Endothelial cell of umbilical vein (primary cell): Measurements from ENCODE around the gene VWA8. TPM values are rescaled to one million over a fixed set of nuclear protein-coding genes. Genes with fewer than 3 reads are reported as not detected.
"Not testable (repeated sequence)": the region's sequence is repeated elsewhere in the genome, so short reads cannot be mapped to it uniquely, and the experiment has no call there.

Experiments used
- BruUV-seq: library from RNA; stranded (reverse); fragments of 400-500 nt; replicated peaks from 2 replicates; lab custom pipeline; 2021; lab: Mats Ljungman, UMichigan
- CTCF ChIA-PET: fragments of 300-600, 350-600 bp; sonication (Branson Sonifier 250); formaldehyde crosslinking; loops from one replicate; lab custom pipeline; 2021; ENCODE audit warnings: antibody characterized with exemption, inconsistent platforms; lab: Charles Lee
- POLR2A ChIA-PET: fragments of 300-600, 350-600 bp; sonication (Branson Sonifier 250); formaldehyde crosslinking; loops from one replicate; lab custom pipeline; 2021; ENCODE audit warnings: antibody characterized with exemption, inconsistent platforms; lab: Charles Lee
- DNase-seq: peaks from one replicate; pipeline ENCODE4 v3.0.0-alpha.2; 2011; ENCODE audit warnings: low read depth, low spot score
- FAIRE-seq: peaks from 2 replicates; lab custom pipeline; 2011; peaks lifted over from hg19 to GRCh38; lab: Jason Lieb, UNC
- H2AFZ ChIP-seq: 2 replicates; pipeline ENCODE4 v1.6.0; 2012; ENCODE audit warnings: low read depth, low read length, control low read depth, inconsistent platforms
- H3K27ac ChIP-seq: 2 replicates; pipeline ENCODE4 v1.5.1; 2011; ENCODE audit warnings: low read depth, mild to moderate bottlenecking, control low read depth, low read length, moderate library complexity; ENCODE audit not compliant: insufficient read depth
- H3K27me3 ChIP-seq, 2 experiments: 2 replicates each; pipeline versions ENCODE4 v1.6.0 to v1.6.1; 2011; ENCODE audit warnings: low read length in 2 of 2, mixed read lengths in 1 of 2; ENCODE audit not compliant: control insufficient read depth in 2 of 2, insufficient read depth in 2 of 2
- H3K36me3 ChIP-seq, 2 experiments: 2 replicates in 1 of 2; 3 replicates in 1 of 2; pipeline ENCODE4 v1.5.1; 2011; ENCODE audit warnings: low read length in 2 of 2, mild to moderate bottlenecking in 1 of 2, moderate library complexity in 1 of 2; ENCODE audit not compliant: control insufficient read depth in 2 of 2, insufficient read depth in 2 of 2; ENCODE audit errors: extremely low read depth in 1 of 2
- H3K4me1 ChIP-seq: 3 replicates; pipeline ENCODE4 v1.5.1; 2011; ENCODE audit warnings: mild to moderate bottlenecking, low read length; ENCODE audit not compliant: control insufficient read depth, insufficient read depth; ENCODE audit errors: extremely low read depth
- H3K4me2 ChIP-seq: 2 replicates; pipeline ENCODE4 v1.6.1; 2011; ENCODE audit warnings: low read length, control low read depth, mixed read lengths; ENCODE audit not compliant: insufficient read depth
- H3K4me3 ChIP-seq, 3 experiments: fragments of 200-600 bp in 1 of 3; sonication (generic), shearing (Covaris generic) in 1 of 3; replicated peaks in 1 of 3; 2 replicates each; pipeline ENCODE4 v1.5.1; 2011 to 2016; ENCODE audit warnings: control low read depth in 3 of 3, low read length in 3 of 3, mild to moderate bottlenecking in 2 of 3, inconsistent platforms in 1 of 3, low read depth in 1 of 3, moderate library complexity in 1 of 3; ENCODE audit not compliant: insufficient read depth in 1 of 3
- H3K79me2 ChIP-seq: 2 replicates; pipeline ENCODE4 v1.6.0; 2012; ENCODE audit warnings: low read length, inconsistent platforms; ENCODE audit not compliant: control insufficient read depth, insufficient read depth
- H3K9ac ChIP-seq: replicated peaks from 2 replicates; pipeline ENCODE3; 2011; ENCODE audit warnings: low read length, control low read depth; ENCODE audit not compliant: insufficient read depth; ENCODE audit errors: extremely low read depth
- H3K9me1 ChIP-seq: replicated peaks from 3 replicates; pipeline ENCODE4 v1.6.0; 2011; ENCODE audit warnings: mild to moderate bottlenecking, low read length; ENCODE audit not compliant: control insufficient read depth, insufficient read depth; ENCODE audit errors: extremely low read depth
- H3K9me3 ChIP-seq: replicated peaks from 2 replicates; pipeline ENCODE4 v1.5.1; 2012; ENCODE audit warnings: low read length, inconsistent platforms; ENCODE audit not compliant: control insufficient read depth, insufficient read depth
- H4K20me1 ChIP-seq: replicated peaks from 2 replicates; pipeline ENCODE3; 2011; ENCODE audit warnings: mild to moderate bottlenecking, low read length; ENCODE audit not compliant: control insufficient read depth, insufficient read depth; ENCODE audit errors: extremely low read depth
- CTCF ChIP-seq, 2 donors: IDR thresholded peaks; 1 replicate in 1 of 2; 2 replicates in 1 of 2; pipeline ENCODE4 v1.5.1; 2011; ENCODE audit warnings: low read length in 2 of 2, mild to moderate bottlenecking in 2 of 2, moderate library complexity in 2 of 2, control low read depth in 1 of 2, inconsistent platforms in 1 of 2, low read depth in 1 of 2; ENCODE audit not compliant: insufficient read depth in 1 of 2; ENCODE audit errors: extremely low read depth in 1 of 2
- EZH2 ChIP-seq: IDR thresholded peaks from 2 replicates; pipeline ENCODE4 v1.6.1; 2012; ENCODE audit warnings: borderline replicate concordance, low read depth, mild to moderate bottlenecking, moderate library complexity, low read length, inconsistent platforms; ENCODE audit not compliant: severe bottlenecking
- FOS ChIP-seq: IDR thresholded peaks from 2 replicates; pipeline ENCODE4 v1.6.1; 2011; ENCODE audit warnings: mild to moderate bottlenecking, low read length, moderate library complexity, borderline replicate concordance; ENCODE audit not compliant: insufficient read depth
- GATA2 ChIP-seq: IDR thresholded peaks from 2 replicates; pipeline ENCODE4 v1.7.0; 2011; ENCODE audit warnings: low read depth, mild to moderate bottlenecking, moderate library complexity, mixed read lengths, low read length; ENCODE audit not compliant: insufficient read length, insufficient read depth
- JUN ChIP-seq: IDR thresholded peaks from 2 replicates; pipeline ENCODE4 v1.6.1; 2011; ENCODE audit warnings: borderline replicate concordance, low read depth; ENCODE audit not compliant: insufficient read length, insufficient read depth
- MAX ChIP-seq: IDR thresholded peaks from 2 replicates; pipeline ENCODE4 v1.6.1; 2011; ENCODE audit not compliant: insufficient read depth, insufficient read length
- MYC ChIP-seq: IDR thresholded peaks from one replicate; pipeline ENCODE4 v1.6.1; 2011; ENCODE audit warnings: mild to moderate bottlenecking, low read depth, low read length
- POLR2A ChIP-seq: IDR thresholded peaks from 2 replicates; pipeline ENCODE4 v1.6.1; 2012; ENCODE audit warnings: low read depth, mild to moderate bottlenecking, control low read depth, low read length
- POLR2AphosphoS5 ChIP-seq: IDR thresholded peaks from 2 replicates; pipeline ENCODE4 v1.6.1; 2012; ENCODE audit warnings: low read depth, mild to moderate bottlenecking, control low read depth, low read length, moderate library complexity; ENCODE audit not compliant: insufficient read depth
- dilution Hi-C: fragments of 300-500 bp; cut with MboI; formaldehyde crosslinking; loops from one replicate; pipeline ENCODE4 v1.15.0; 2019; ENCODE audit warnings: low sequenced_read_pairs; ENCODE audit not compliant: extremely low pct_ligation_motif_present
- intact Hi-C: fragments of 100-400 bp; cut with micrococcal nuclease; formaldehyde crosslinking; loops from one replicate; pipeline ENCODE4 v1.10.0; 2022
- polyA plus RNA-seq, 4 experiments: library from polyadenylated mRNA; depleted of rRNA in 3 of 4; stranded (reverse) in 3 of 4; unstranded in 1 of 4; fragments of >200 nt; gene quantifications; 2 replicates each; pipeline versions ENCODE4 v1.2.1 to v1.2.3, GENCODE V29; 2011 to 2012; ENCODE audit warnings: missing spikeins in 1 of 4
- total RNA-seq: library from RNA; stranded (reverse); gene quantifications from 2 replicates; pipeline ENCODE4 v1.2.3, GENCODE V29; 2021

VWA8 gene
- total and polyA plus RNA-seq, 2 donors (not counting 3 experiments of a cell fraction or from before 2014, with no cell fraction given): 2.9 to 11.3 TPM

GRCh38 chr13:41637586-41637985 is 323.3 kb downstream of the VWA8 start:
- dilution Hi-C loops (no loop called here), intact Hi-C loops (no loop called here)
- Histone ChIP-seq H3K36me3 (no peaks in the 10 kb centered on the region), H3K4me3 (no peak overlapping the region), H3K9ac (no peak overlapping the region), H3K27ac (no peak overlapping the region), H3K4me1 (peaks cover 8% of the 10 kb centered on the region), H4K20me1 (no peaks in the 10 kb centered on the region), H2AFZ (no peak overlapping the region), H3K4me2 (no peak overlapping the region), H3K27me3 (no peaks in the 10 kb centered on the region), H3K79me2 (no peaks in the 10 kb centered on the region), H3K9me1 (no peaks in the 10 kb centered on the region), H3K9me3 (no peaks in the 10 kb centered on the region)
- CTCF ChIA-PET: no interaction called here
- no peak for TF ChIP-seq POLR2AphosphoS5
- no peak for TF ChIP-seq POLR2A
- TF ChIP-seq MYC: no peak
- no peak for TF ChIP-seq MAX
- no peak for TF ChIP-seq EZH2
- no peak for TF ChIP-seq CTCF (IDR thresholded peaks at IDR 0.05; ENCODE audit: extremely low read depth in 1 of 2, insufficient read depth in 1 of 2, low read depth in 1 of 2, low read length in 2 of 2)
- no peak for TF ChIP-seq JUN
- TF ChIP-seq FOS: no peak
- no peak for TF ChIP-seq GATA2
- FAIRE-seq: no peak
- no peak for DNase-seq
- no TSS peak for BruUV-seq
- POLR2A ChIA-PET: no interaction called here

- H3K9me3 ChIP-seq, H3K9me1 ChIP-seq, intact Hi-C loops, H3K36me3 ChIP-seq, H3K4me2 ChIP-seq, H3K27ac ChIP-seq, POLR2A ChIA-PET, H4K20me1 ChIP-seq, H3K79me2 ChIP-seq, DNase-seq, H2AFZ ChIP-seq, H3K27me3 ChIP-seq, CTCF ChIA-PET, FAIRE-seq, H3K9ac ChIP-seq, H3K4me3 ChIP-seq, BruUV-seq, dilution Hi-C loops, H3K4me1 ChIP-seq: not testable (repeated sequence)
Measured at GRCh38 chr13:41637032-41637431, 323.9 kb downstream of the VWA8 start.

- BruUV-seq: not testable (repeated sequence)
Measured at GRCh38 chr13:41636590-41636989, 324.3 kb downstream of the VWA8 start.

More at GRCh38 chr13:41636590-41636989, 324.3 kb downstream of the VWA8 start:
- H3K4me3 ChIP-seq, H3K27me3 ChIP-seq, H3K27ac ChIP-seq, H3K79me2 ChIP-seq, FAIRE-seq, H3K9me3 ChIP-seq, DNase-seq, H3K4me1 ChIP-seq, POLR2A ChIA-PET, dilution Hi-C loops, CTCF ChIA-PET, H4K20me1 ChIP-seq, H3K9me1 ChIP-seq, H3K36me3 ChIP-seq, H3K9ac ChIP-seq, H3K4me2 ChIP-seq, H2AFZ ChIP-seq, intact Hi-C loops: not testable (repeated sequence)
